ENCODE data around the gene TBC1D13.
"Not testable (repeated sequence)": the region's sequence is repeated elsewhere in the genome, so short reads cannot be mapped to it uniquely, and the experiment has no call there.

Gene TBC1D13

DNA sequence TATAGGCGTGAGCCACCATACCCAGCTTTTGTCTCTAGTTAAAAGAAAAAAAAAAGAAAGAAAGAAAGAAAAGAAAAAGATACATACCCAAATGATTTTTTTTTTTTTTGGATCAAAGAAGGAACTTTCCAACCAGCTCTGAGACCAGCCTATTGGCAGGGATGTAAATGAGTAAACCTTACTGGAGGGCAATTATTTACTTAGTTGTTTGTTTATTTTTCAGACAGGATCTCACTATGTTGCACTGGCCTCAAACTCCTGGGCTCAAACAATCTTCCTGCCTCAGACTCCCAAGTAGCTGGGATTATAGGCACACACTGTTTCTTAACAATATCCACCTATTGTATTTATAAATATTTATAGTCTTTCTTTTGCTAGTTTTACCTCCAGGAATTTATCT lies 53.5 kb downstream of the TBC1D13 start:
- Histone ChIP-seq H3F3A (ENCODE audit: insufficient read depth, low read length) (no peaks in the 10 kb centered on the region), H3K36me3 (ENCODE audit: insufficient read depth, low read length) (peaks cover 11% of the 10 kb centered on the region; the same call in 1 of the 2 replicates), H3K9me3 (ENCODE audit: low read length) (no peaks in the 10 kb centered on the region), H3K4me2 (ENCODE audit: low read length) (no peak overlapping the region), H2AFZ (ENCODE audit: low read length) (no peak overlapping the region), H4K20me1 (ENCODE audit: insufficient read depth, low read length) (no peaks in the 10 kb centered on the region), H3K9me2 (ENCODE audit: low read depth, low read length) (no peaks in the 10 kb centered on the region), H3K4me1 (ENCODE audit: insufficient read depth, low read length, severe bottlenecking) (no peaks in the 10 kb centered on the region), H3K27ac (ENCODE audit: low read depth, low read length, poor library complexity, severe bottlenecking) (no peak overlapping the region), H3K27me3 (ENCODE audit: insufficient read depth, low read length) (no peaks in the 10 kb centered on the region), H3K79me2 (ENCODE audit: insufficient read depth, low read length) (no peaks in the 10 kb centered on the region), H3K4me3 (ENCODE audit: low read depth, low read length, poor library complexity, severe bottlenecking) (no peak overlapping the region), H3K9ac (ENCODE audit: low read length) (no peak overlapping the region)
- TF ChIP-seq CTCF (IDR thresholded peaks at IDR 0.05; ENCODE audit: low read length) (no peak), EZH2 (IDR thresholded peaks at IDR 0.05; ENCODE audit: borderline replicate concordance, low read length) (no peak)

DNA sequence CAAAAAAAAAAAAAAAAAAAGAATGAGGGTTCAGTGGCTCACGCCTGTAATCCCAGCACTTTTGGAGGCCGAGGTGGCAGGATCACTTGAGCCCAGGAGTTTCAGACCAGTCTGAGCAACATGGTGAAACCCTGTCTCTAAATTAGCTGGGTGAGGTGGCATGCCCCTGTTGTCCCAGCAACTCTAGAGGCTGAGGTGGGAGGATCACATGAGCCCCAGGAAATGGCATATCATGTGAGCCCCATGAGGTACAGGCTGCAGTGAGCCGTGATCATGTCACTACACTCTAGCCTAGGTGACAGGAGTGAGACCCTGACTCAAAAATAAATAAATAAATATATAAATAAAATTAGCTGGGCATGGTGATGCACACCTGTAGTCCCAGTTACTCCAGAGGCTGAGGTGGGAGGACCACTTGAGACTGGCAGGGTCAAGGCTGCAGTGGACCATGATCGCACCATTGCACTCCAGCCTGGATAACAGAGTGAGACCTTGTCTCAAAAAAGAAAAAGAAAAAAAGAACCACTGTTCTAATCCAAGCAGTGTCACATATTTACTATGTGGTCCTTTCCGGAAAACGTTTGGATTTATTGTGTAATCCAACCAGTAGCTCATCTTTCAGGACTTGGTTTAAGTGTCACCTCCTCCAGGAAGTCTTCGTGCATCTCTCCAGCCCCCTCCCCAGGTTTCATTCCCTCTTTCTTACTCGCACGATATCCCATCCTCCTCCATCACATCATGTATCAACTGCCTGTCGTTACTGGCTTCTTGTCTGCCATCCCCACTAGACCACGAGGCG lies 54.8 kb downstream of the TBC1D13 start:
- H3K27me3 ChIP-seq (ENCODE audit: insufficient read depth, low read length) = no peaks in the 10 kb centered on the region

GRCh38 chr9:128843171-128843570 lies 56.1 kb downstream of the TBC1D13 start:
- H3K4me1 ChIP-seq (ENCODE audit: insufficient read depth, low read length, severe bottlenecking); H3K4me2 ChIP-seq (ENCODE audit: low read length); H3K4me3 ChIP-seq (ENCODE audit: low read depth, low read length, poor library complexity, severe bottlenecking); H3K9me3 ChIP-seq (ENCODE audit: low read length); H3K79me2 ChIP-seq (ENCODE audit: insufficient read depth, low read length); H3K9me2 ChIP-seq (ENCODE audit: low read depth, low read length); H4K20me1 ChIP-seq (ENCODE audit: insufficient read depth, low read length); H3K36me3 ChIP-seq (ENCODE audit: insufficient read depth, low read length); H3K9ac ChIP-seq (ENCODE audit: low read length); H2AFZ ChIP-seq (ENCODE audit: low read length); H3K27ac ChIP-seq (ENCODE audit: low read depth, low read length, poor library complexity, severe bottlenecking); H3F3A ChIP-seq (ENCODE audit: insufficient read depth, low read length); H3K27me3 ChIP-seq (ENCODE audit: insufficient read depth, low read length): not testable (repeated sequence)

More for the DNA sequence above, 54.8 kb downstream of the TBC1D13 start:
- Histone ChIP-seq H2AFZ (ENCODE audit: low read length) (no peak overlapping the region), H3K27ac (ENCODE audit: low read depth, low read length, poor library complexity, severe bottlenecking) (no peak overlapping the region), H3K4me3 (ENCODE audit: low read depth, low read length, poor library complexity, severe bottlenecking) (no peak overlapping the region), H3K9ac (ENCODE audit: low read length) (no peak overlapping the region), H3K9me2 (ENCODE audit: low read depth, low read length) (no peaks in the 10 kb centered on the region), H3K4me2 (ENCODE audit: low read length) (no peak overlapping the region), H3K4me1 (ENCODE audit: insufficient read depth, low read length, severe bottlenecking) (no peaks in the 10 kb centered on the region), H3K79me2 (ENCODE audit: insufficient read depth, low read length) (no peaks in the 10 kb centered on the region), H4K20me1 (ENCODE audit: insufficient read depth, low read length) (no peaks in the 10 kb centered on the region), H3K9me3 (ENCODE audit: low read length) (no peaks in the 10 kb centered on the region), H3K36me3 (ENCODE audit: insufficient read depth, low read length) (0 out of 2 replicates have a peak, but pooled peaks cover 7% of the 10 kb centered on the region), H3F3A (ENCODE audit: insufficient read depth, low read length) (no peaks in the 10 kb centered on the region)
- no peak for TF ChIP-seq CTCF (IDR thresholded peaks at IDR 0.05; ENCODE audit: low read length)

All from OCI-LY1 (cell line).